ENCODE results near the gene ENKD1.
A peak's percentile ranks its signal among the peaks of the same experiment; 100 is the strongest.

The ENKD1 gene

GRCh38 chr16:67675579-67675935, 9.0 kb upstream of the ENKD1 start:
- Histone ChIP-seq H3K9me3 (no peaks in the 10 kb centered on the region), H3K27me3 (ENCODE audit: low read depth) (no peaks in the 10 kb centered on the region), H3K4me3 (no peak overlapping the region), H3K4me1 (no peaks in the 10 kb centered on the region), H3K36me3 (replicated peaks) (no peaks in the 10 kb centered on the region; the same call in 1 of the 2 replicates)
- in situ Hi-C loops (cut with MboI; ENCODE audit: low sequenced_read_pairs): loop anchor here (10.0 kb wide), 1 partner anchor 369 kb away; no protein-coding TSS in a partner anchor
- DNase-seq (ENCODE audit: low spot score in 2 of 2): no peak

GRCh38 chr16:67674851-67675578, 8.5 kb upstream of the ENKD1 start:
- DNase-seq (ENCODE audit: low spot score in 2 of 2): no peak
- H3K4me1 ChIP-seq: no peaks in the 10 kb centered on the region
- no peaks in the 10 kb centered on the region for H3K27me3 ChIP-seq (ENCODE audit: low read depth)
- H3K36me3 ChIP-seq (replicated peaks): no peaks in the 10 kb centered on the region; the same call in 1 of the 2 replicates
- H3K9me3 ChIP-seq: no peaks in the 10 kb centered on the region
- in situ Hi-C loops (cut with MboI; ENCODE audit: low sequenced_read_pairs): loop anchor here (10.0 kb wide), 1 partner anchor 370 kb away; no protein-coding TSS in a partner anchor
- H3K4me3 ChIP-seq: no peak overlapping the region

- H3K9me3 ChIP-seq: no peaks in the 10 kb centered on the region
- no peak for DNase-seq (ENCODE audit: low spot score in 2 of 2)
- no peak overlapping the region for H3K4me3 ChIP-seq
- in situ Hi-C loops (cut with MboI; ENCODE audit: low sequenced_read_pairs): loop anchor here (10.0 kb wide), 1 partner anchor 371 kb away; no protein-coding TSS in a partner anchor
- H3K4me1 ChIP-seq: no peaks in the 10 kb centered on the region
- H3K27me3 ChIP-seq (ENCODE audit: low read depth): no peaks in the 10 kb centered on the region
- H3K36me3 ChIP-seq (replicated peaks): no peaks in the 10 kb centered on the region
These were observed 7.4 kb upstream of the ENKD1 start for GRCh38 chr16:67673712-67674580.

GRCh38 chr16:67672739-67673662, 6.5 kb upstream of the ENKD1 start:
- Histone ChIP-seq H3K36me3 (replicated peaks) (no peaks in the 10 kb centered on the region), H3K4me3 (no peak overlapping the region), H3K9me3 (no peaks in the 10 kb centered on the region), H3K4me1 (peaks cover 3% of the 10 kb centered on the region; the same call in 1 of the 2 replicates), H3K27me3 (ENCODE audit: low read depth) (no peaks in the 10 kb centered on the region)
- in situ Hi-C loops (cut with MboI; ENCODE audit: low sequenced_read_pairs): loop anchor here (10.0 kb wide), 1 partner anchor 372 kb away; no protein-coding TSS in a partner anchor
- DNase-seq (ENCODE audit: low spot score in 2 of 2): peak; percentile 36 to 85

- in situ Hi-C loops (cut with MboI; ENCODE audit: low sequenced_read_pairs): loop anchor here (10.0 kb wide), 1 partner anchor 372 kb away; no protein-coding TSS in a partner anchor
- Histone ChIP-seq H3K36me3 (replicated peaks) (no peaks in the 10 kb centered on the region), H3K27me3 (ENCODE audit: low read depth) (no peaks in the 10 kb centered on the region), H3K4me1 (peaks cover 10% of the 10 kb centered on the region), H3K9me3 (no peaks in the 10 kb centered on the region), H3K4me3 (no peak overlapping the region)
- DNase-seq (ENCODE audit: low spot score in 2 of 2): no peak
These were observed 5.8 kb upstream of the ENKD1 start for GRCh38 chr16:67672306-67672705.

GRCh38 chr16:67669499-67670101, 3.0 kb upstream of the ENKD1 start:
- H3K36me3 ChIP-seq (replicated peaks): no peaks in the 10 kb centered on the region; the same call in 1 of the 2 replicates
- peaks cover 23% of the 10 kb centered on the region for H3K4me1 ChIP-seq
- in situ Hi-C loops (cut with MboI; ENCODE audit: low sequenced_read_pairs): loop anchor here (5.0 to 10.0 kb wide), 2 partner anchors 258 to 375 kb away; no protein-coding TSS in a partner anchor

GRCh38 chr16:67668495-67669157, 2.1 kb upstream of the ENKD1 start:
- H3K4me1 ChIP-seq: peaks cover 23% of the 10 kb centered on the region
- no peaks in the 10 kb centered on the region for H3K27me3 ChIP-seq (ENCODE audit: low read depth)
- in situ Hi-C loops (cut with MboI; ENCODE audit: low sequenced_read_pairs): loop anchor here (5.0 kb wide), 1 partner anchor 259 kb away; no protein-coding TSS in a partner anchor
- H3K9me3 ChIP-seq: no peaks in the 10 kb centered on the region
- H3K4me3 ChIP-seq: no peak overlapping the region
- DNase-seq (ENCODE audit: low spot score in 2 of 2): no peak
- H3K36me3 ChIP-seq (replicated peaks): no peaks in the 10 kb centered on the region; the same call in 1 of the 2 replicates

More at GRCh38 chr16:67669499-67670101, 3.0 kb upstream of the ENKD1 start:
- no peaks in the 10 kb centered on the region for H3K27me3 ChIP-seq (ENCODE audit: low read depth)
- no peak for DNase-seq (ENCODE audit: low spot score in 2 of 2)
- no peak overlapping the region for H3K4me3 ChIP-seq
- H3K9me3 ChIP-seq: no peaks in the 10 kb centered on the region

GRCh38 chr16:67667817-67668494, 1.4 kb upstream of the ENKD1 start:
- H3K36me3 ChIP-seq (replicated peaks): peaks cover 5% of the 10 kb centered on the region; the same call in 1 of the 2 replicates
- no peaks in the 10 kb centered on the region for H3K9me3 ChIP-seq
- peak; percentile 91 to 94 for DNase-seq (ENCODE audit: low spot score in 2 of 2)
- H3K4me1 ChIP-seq: peaks cover 23% of the 10 kb centered on the region
- H3K4me3 ChIP-seq: peak overlapping the region; percentile 73
- no peaks in the 10 kb centered on the region for H3K27me3 ChIP-seq (ENCODE audit: low read depth)
- in situ Hi-C loops (cut with MboI; ENCODE audit: low sequenced_read_pairs): loop anchor here (5.0 kb wide), 1 partner anchor 259 kb away; no protein-coding TSS in a partner anchor

GRCh38 chr16:67667453-67667816, 885 bp upstream of the ENKD1 start:
- Histone ChIP-seq H3K4me3 (peak overlapping the region; percentile 73), H3K9me3 (no peaks in the 10 kb centered on the region), H3K4me1 (peaks cover 23% of the 10 kb centered on the region), H3K36me3 (replicated peaks) (peaks cover 6% of the 10 kb centered on the region; the same call in 1 of the 2 replicates), H3K27me3 (ENCODE audit: low read depth) (no peaks in the 10 kb centered on the region)
- no peak for DNase-seq (ENCODE audit: low spot score in 2 of 2)
- in situ Hi-C loops (cut with MboI; ENCODE audit: low sequenced_read_pairs): loop anchor here (5.0 kb wide), 1 partner anchor 260 kb away; no protein-coding TSS in a partner anchor

GRCh38 chr16:67666032-67666551, 458 bp downstream of the ENKD1 start:
- Histone ChIP-seq H3K4me1 (peaks cover 23% of the 10 kb centered on the region), H3K27me3 (ENCODE audit: low read depth) (no peaks in the 10 kb centered on the region), H3K9me3 (no peaks in the 10 kb centered on the region), H3K36me3 (replicated peaks) (peaks cover 6% of the 10 kb centered on the region; the same call in 1 of the 2 replicates), H3K4me3 (peak overlapping the region; percentile 73)
- in situ Hi-C loops (cut with MboI; ENCODE audit: low sequenced_read_pairs): loop anchor here (5.0 kb wide), 1 partner anchor 261 kb away; no protein-coding TSS in a partner anchor
- DNase-seq (ENCODE audit: low spot score in 2 of 2): peak in 1 of 2 experiments; percentile 66

- peak overlapping the region; percentile 73 for H3K4me3 ChIP-seq
- peaks cover 23% of the 10 kb centered on the region for H3K4me1 ChIP-seq
- H3K9me3 ChIP-seq: no peaks in the 10 kb centered on the region
- H3K27me3 ChIP-seq (ENCODE audit: low read depth): no peaks in the 10 kb centered on the region
- no peak for DNase-seq (ENCODE audit: low spot score in 2 of 2)
- peaks cover 6% of the 10 kb centered on the region; the same call in 1 of the 2 replicates for H3K36me3 ChIP-seq (replicated peaks)
- in situ Hi-C loops (cut with MboI; ENCODE audit: low sequenced_read_pairs): loop anchor here (5.0 kb wide), 1 partner anchor 262 kb away; no protein-coding TSS in a partner anchor
These were observed 952 bp downstream of the ENKD1 start for GRCh38 chr16:67665598-67665997.

Measured in HAP-1 (cell line).